GM20000 (cell line): ENCODE data around the gene CGRRF1.

ENCODE experiments used
- DNase-seq: peaks from one replicate; pipeline ENCODE4 v3.0.0; 2012; ENCODE audit warnings: low spot score
- CTCF ChIP-seq: IDR thresholded peaks from 2 replicates; pipeline ENCODE4 v1.5.1; 2012; ENCODE audit warnings: mild to moderate bottlenecking, control low read depth; ENCODE audit errors: extremely low read depth, missing control alignments

The CGRRF1 gene

GRCh38 chr14:54489731-54490444, 19.8 kb upstream of the CGRRF1 start:
- TF ChIP-seq CTCF, result no peak
- DNase-seq, result no peak

- DNase-seq, result no peak
- no peak for TF ChIP-seq CTCF
Observed at GRCh38 chr14:54490445-54491175, 19.1 kb upstream of the CGRRF1 start.

- no peak for TF ChIP-seq CTCF
- no peak for DNase-seq
Observed at GRCh38 chr14:54493293-54493692, 16.4 kb upstream of the CGRRF1 start.

- DNase-seq, result no peak
- TF ChIP-seq CTCF, result no peak
Observed at GRCh38 chr14:54497224-54497623, 12.5 kb upstream of the CGRRF1 start.

GRCh38 chr14:54498095-54498531, 11.6 kb upstream of the CGRRF1 start:
- DNase-seq, result no peak

GRCh38 chr14:54498579-54498978, 11.1 kb upstream of the CGRRF1 start:
- TF ChIP-seq CTCF, result no peak
- no peak for DNase-seq

More at GRCh38 chr14:54498095-54498531, 11.6 kb upstream of the CGRRF1 start:
- no peak for TF ChIP-seq CTCF

GRCh38 chr14:54500744-54501143, 9.0 kb upstream of the CGRRF1 start:
- DNase-seq, result no peak
- no peak for TF ChIP-seq CTCF
